Measurements from ENCODE around the gene EHD2.

GRCh38 chr19:47762615-47763308 is 49.5 kb downstream of the EHD2 start:
- TF ChIP-seq CTCF (IDR thresholded peaks at IDR 0.05) = no peak
- TF ChIP-seq POLR2A (IDR thresholded peaks at IDR 0.05) = no peak
